Measurements from ENCODE around the gene SMAD6.

- TF ChIP-seq CTCF (IDR thresholded peaks at IDR 0.05; ENCODE audit: low read length) (no peak), EZH2 (optimal IDR thresholded peaks at IDR 0.05; ENCODE audit: low read depth, low read length) (no peak), EZH2phosphoT487 (IDR thresholded peaks at IDR 0.05; ENCODE audit: low read length) (no peak)
These were observed 22.9 kb upstream of the SMAD6 start for GRCh38 chr15:66679061-66679656.

All from MM.1S (cell line).